ENCODE results near the gene ZFAND4. TPM values are rescaled to one million over a fixed set of nuclear protein-coding genes. Genes with fewer than 3 reads are reported as not detected.

The ZFAND4 gene
- total RNA-seq, 1 donor from 2014 or later, result 10.0 TPM

DNA sequence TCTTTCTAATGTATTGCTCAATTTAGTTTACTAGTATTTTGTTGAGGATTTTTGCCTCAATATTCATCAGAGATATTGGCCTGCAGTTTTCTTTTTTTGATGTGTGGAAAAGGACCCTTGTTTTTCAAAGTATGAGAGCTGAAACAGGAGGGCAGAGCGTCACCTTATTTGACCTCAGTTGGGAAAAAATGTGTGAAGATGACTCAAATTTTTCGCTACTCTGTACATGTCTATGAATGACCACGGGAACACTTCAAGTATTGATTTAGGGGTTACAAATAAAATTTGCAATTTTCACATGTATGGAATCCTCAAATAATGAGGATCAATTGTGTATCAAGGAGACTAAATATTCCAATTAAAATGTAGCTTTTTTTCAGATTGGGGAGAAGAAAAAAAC lies 103.1 kb downstream of the ZFAND4 start:
- intact Hi-C loops (cut with DNase I), result no loop called here
- no peak for ATAC-seq (ENCODE audit: poor library complexity)

DNA sequence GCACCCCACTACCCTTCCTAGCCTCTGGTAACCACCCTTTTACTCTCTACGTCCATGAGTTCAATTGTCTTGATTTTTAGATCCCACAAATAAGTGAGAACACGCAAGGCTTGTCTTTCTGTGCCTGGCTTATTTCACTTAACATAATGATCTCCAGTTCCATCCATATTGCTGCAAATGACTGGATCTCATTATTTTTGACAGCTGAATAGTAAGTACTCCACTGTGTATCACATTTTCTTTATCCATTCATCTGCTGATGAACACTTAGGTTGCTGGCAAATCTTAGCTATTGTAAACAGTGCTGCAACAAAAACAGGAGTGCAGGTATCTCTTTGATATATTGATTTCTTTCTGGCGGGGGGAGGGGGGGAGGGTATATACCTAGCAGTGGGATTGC lies 106.2 kb downstream of the ZFAND4 start:
- intact Hi-C loops (cut with DNase I), result no loop called here
- no peak for DNase-seq
- ATAC-seq (ENCODE audit: poor library complexity), result no peak

More for the DNA sequence above, 103.1 kb downstream of the ZFAND4 start:
- no peak for DNase-seq

Other genes with a start within 250 kb of the ZFAND4 start
- gene WASHC2C, start 54.5 kb upstream of the ZFAND4 start, total RNA-seq, result 41.3 TPM
- gene AGAP4, start 174.7 kb upstream of the ZFAND4 start, total RNA-seq, result 6.4 TPM